K562 (cell line): ENCODE measurements around the gene LCN12. TPM values are rescaled to one million over a fixed set of nuclear protein-coding genes. Genes with fewer than 3 reads are reported as not detected.
A peak's percentile ranks its signal among the peaks of the same experiment; 100 is the strongest.

Experiments
- ARID1B ChIP-seq: fragments of 450-650 bp; IDR thresholded peaks from 2 replicates; pipeline ENCODE4 v1.6.1; 2016; ENCODE audit warnings: antibody characterized with exemption, mild to moderate bottlenecking, inconsistent platforms
- ASH1L ChIP-seq: fragments of 450-650 bp; IDR thresholded peaks from 2 replicates; pipeline ENCODE4 v1.6.1; 2018; ENCODE audit warnings: borderline replicate concordance, mild to moderate bottlenecking, low read depth; ENCODE audit not compliant: partially characterized antibody
- CC2D1A ChIP-seq: fragments of 450-650 bp; IDR thresholded peaks from 2 replicates; pipeline ENCODE4 v1.6.1; 2017; ENCODE audit warnings: mild to moderate bottlenecking
- CEBPG ChIP-seq, 3 experiments: fragments of 200-800 bp in 1 of 3; sonication (Bioruptor generic) in 1 of 3; sonication (generic) in 1 of 3; formaldehyde crosslinking in 1 of 3; IDR thresholded peaks in 2 of 3; conservative IDR thresholded peaks in 1 of 3; 2 replicates each; pipeline versions ENCODE4 v1.6.1 to v1.8.0; 2016 to 2022; ENCODE audit warnings: missing compliant biosample characterization in 2 of 3, missing genetic modification characterization in 2 of 3, mild to moderate bottlenecking in 1 of 3, missing genetic modification reagents in 1 of 3
- ESRRA ChIP-seq: fragments of 450-650 bp; IDR thresholded peaks from 2 replicates; pipeline ENCODE4 v1.6.1; 2014; ENCODE audit warnings: low read depth, mild to moderate bottlenecking, moderate library complexity, borderline replicate concordance
- EWSR1 ChIP-seq: fragments of 450-650 bp; IDR thresholded peaks from 2 replicates; pipeline ENCODE4 v1.6.1; 2018; ENCODE audit warnings: borderline replicate concordance, mild to moderate bottlenecking, low read depth, moderate library complexity; ENCODE audit not compliant: partially characterized antibody
- MEF2D ChIP-seq: conservative IDR thresholded peaks from 2 replicates; pipeline ENCODE4 v1.6.1; 2016; ENCODE audit warnings: low read depth, missing genetic modification characterization, missing compliant biosample characterization
- MXI1 ChIP-seq: IDR thresholded peaks from 2 replicates; pipeline ENCODE4 v1.6.1; 2011; ENCODE audit warnings: low read depth, mild to moderate bottlenecking, improper control_type of control experiment, low read length
- NR4A1 ChIP-seq, 2 experiments: fragments of 250-450 bp in 1 of 2; fragments of 450-650 bp in 1 of 2; sonication (Bioruptor Pico) in 1 of 2; IDR thresholded peaks; 2 replicates each; pipeline versions ENCODE4 v1.4.0 to v1.6.1; 2016 to 2020; ENCODE audit warnings: mild to moderate bottlenecking in 2 of 2, missing compliant biosample characterization in 1 of 2, missing genetic modification characterization in 1 of 2, moderate library complexity in 1 of 2
- SUPT5H ChIP-seq: fragments of 450-650 bp; IDR thresholded peaks from 2 replicates; pipeline ENCODE4 v1.6.1; 2016
- polyA plus RNA-seq, 8 experiments: library from polyadenylated mRNA; depleted of rRNA in 4 of 8; stranded (reverse) in 5 of 8; unstranded in 3 of 8; fragments of >200 nt; fragmentation: Nextera tagmentation in 2 of 8; fragmentation: Illumina TruSeq in 1 of 8; extraction: Ambion mirVana in 2 of 8; extraction: Trizol in 1 of 8; gene quantifications; 2 replicates each; pipeline versions ENCODE4 v1.2.1 to v1.2.3, GENCODE V29; 2011 to 2014; ENCODE audit warnings: inconsistent platforms in 1 of 8, missing spikeins in 1 of 8
- total RNA-seq, 7 experiments: library from RNA; depleted of rRNA in 6 of 7; stranded (reverse); fragments of >200 nt in 6 of 7; fragmentation: Illumina TruSeq in 2 of 7; extraction: Trizol in 2 of 7; gene quantifications; 2 replicates each; pipeline versions ENCODE4 v1.2.1 to v1.2.3, GENCODE V29; 2011 to 2021; ENCODE audit warnings: low replicate concordance in 1 of 7
- TF ChIP-seq, protein P1 (sequence below): sonication (generic); formaldehyde crosslinking; IDR thresholded peaks from 2 replicates; pipeline ENCODE4 v1.8.0; 2023; ENCODE audit warnings: missing genetic modification reagents, mild to moderate bottlenecking, borderline replicate concordance
- TF ChIP-seq, protein P2 (sequence below): sonication (generic); formaldehyde crosslinking; IDR thresholded peaks from 2 replicates; pipeline ENCODE4 v1.8.0; 2022; ENCODE audit warnings: mild to moderate bottlenecking, missing genetic modification reagents, borderline replicate concordance
- TF ChIP-seq, protein P3 (sequence below): fragments of 450-650 bp; IDR thresholded peaks from 2 replicates; pipeline ENCODE4 v1.6.1; 2014; ENCODE audit warnings: low read depth, mild to moderate bottlenecking, moderate library complexity, borderline replicate concordance
- TF ChIP-seq, protein P4 (sequence below): sonication (generic); formaldehyde crosslinking; IDR thresholded peaks from 2 replicates; pipeline ENCODE4 v1.8.1; 2023; ENCODE audit warnings: mild to moderate bottlenecking, missing genetic modification reagents, moderate library complexity

Gene LCN12
- total and polyA plus RNA-seq, 9 of the 15 experiments (the other 6 are each of a cell fraction or from before 2014, with no cell fraction given), result 0.05 TPM; not detected in 8

DNA sequence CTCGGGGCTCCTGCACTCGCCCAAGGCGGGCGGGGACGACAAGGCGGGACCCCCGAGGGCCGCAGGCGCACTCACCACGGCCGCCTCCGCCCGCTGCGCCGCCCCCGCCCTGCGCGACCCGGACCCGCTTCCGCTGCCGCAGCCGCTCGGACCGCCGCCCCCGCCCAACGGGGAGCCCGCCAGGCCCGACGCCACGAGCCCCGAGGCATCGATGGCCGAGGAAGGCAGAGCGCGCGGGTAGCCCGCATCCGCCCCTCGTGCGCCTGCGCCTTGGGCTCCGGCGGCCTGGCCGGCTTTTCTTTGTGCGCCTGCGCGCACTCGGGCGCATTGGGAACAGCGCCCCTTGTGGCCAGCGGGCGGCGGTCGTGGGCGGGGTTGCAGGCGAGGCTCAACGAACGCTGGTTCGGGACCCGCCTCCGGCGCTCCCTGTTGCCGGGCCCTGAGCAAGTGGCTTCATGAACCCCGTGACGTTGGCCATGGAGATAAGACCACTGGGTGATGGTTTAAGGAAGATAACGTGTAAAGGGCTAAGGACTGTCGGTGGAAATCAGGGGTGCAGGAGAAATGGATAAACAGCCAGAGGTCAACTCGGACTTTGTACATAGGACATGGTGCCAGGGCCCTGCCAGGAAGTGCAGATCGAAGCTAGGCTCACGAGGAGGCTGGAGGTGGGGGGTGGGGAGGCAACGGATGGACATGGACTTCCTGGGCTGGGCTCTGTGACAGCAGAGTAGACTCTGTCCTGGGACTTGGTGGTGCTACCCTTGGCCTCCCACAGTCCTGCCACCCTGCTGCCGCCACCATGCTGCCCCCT, 7.3 kb upstream of the LCN12 start, which contains the start of the genes C8G and FBXW5 (continued):
- TF ChIP-seq, protein P1, sequence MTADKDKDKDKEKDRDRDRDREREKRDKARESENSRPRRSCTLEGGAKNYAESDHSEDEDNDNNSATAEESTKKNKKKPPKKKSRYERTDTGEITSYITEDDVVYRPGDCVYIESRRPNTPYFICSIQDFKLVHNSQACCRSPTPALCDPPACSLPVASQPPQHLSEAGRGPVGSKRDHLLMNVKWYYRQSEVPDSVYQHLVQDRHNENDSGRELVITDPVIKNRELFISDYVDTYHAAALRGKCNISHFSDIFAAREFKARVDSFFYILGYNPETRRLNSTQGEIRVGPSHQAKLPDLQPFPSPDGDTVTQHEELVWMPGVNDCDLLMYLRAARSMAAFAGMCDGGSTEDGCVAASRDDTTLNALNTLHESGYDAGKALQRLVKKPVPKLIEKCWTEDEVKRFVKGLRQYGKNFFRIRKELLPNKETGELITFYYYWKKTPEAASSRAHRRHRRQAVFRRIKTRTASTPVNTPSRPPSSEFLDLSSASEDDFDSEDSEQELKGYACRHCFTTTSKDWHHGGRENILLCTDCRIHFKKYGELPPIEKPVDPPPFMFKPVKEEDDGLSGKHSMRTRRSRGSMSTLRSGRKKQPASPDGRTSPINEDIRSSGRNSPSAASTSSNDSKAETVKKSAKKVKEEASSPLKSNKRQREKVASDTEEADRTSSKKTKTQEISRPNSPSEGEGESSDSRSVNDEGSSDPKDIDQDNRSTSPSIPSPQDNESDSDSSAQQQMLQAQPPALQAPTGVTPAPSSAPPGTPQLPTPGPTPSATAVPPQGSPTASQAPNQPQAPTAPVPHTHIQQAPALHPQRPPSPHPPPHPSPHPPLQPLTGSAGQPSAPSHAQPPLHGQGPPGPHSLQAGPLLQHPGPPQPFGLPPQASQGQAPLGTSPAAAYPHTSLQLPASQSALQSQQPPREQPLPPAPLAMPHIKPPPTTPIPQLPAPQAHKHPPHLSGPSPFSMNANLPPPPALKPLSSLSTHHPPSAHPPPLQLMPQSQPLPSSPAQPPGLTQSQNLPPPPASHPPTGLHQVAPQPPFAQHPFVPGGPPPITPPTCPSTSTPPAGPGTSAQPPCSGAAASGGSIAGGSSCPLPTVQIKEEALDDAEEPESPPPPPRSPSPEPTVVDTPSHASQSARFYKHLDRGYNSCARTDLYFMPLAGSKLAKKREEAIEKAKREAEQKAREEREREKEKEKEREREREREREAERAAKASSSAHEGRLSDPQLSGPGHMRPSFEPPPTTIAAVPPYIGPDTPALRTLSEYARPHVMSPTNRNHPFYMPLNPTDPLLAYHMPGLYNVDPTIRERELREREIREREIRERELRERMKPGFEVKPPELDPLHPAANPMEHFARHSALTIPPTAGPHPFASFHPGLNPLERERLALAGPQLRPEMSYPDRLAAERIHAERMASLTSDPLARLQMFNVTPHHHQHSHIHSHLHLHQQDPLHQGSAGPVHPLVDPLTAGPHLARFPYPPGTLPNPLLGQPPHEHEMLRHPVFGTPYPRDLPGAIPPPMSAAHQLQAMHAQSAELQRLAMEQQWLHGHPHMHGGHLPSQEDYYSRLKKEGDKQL, result no peak
- TF ChIP-seq CEBPG (CRISPR knock-in tag; IDR thresholded peaks at IDR 0.05) (no peak), CEBPG (tag; conservative IDR thresholded peaks at IDR 0.05 in 1 of 2, IDR thresholded peaks at IDR 0.05 in 1 of 2) (no peak), ARID1B (peak; percentile 77), SUPT5H (peak; percentile 44; the same call in 1 of the 2 replicates), MXI1 (0 out of 2 replicates have a peak, but pooled peaks have one; percentile 1), NR4A1 (CRISPR knock-in tag; IDR thresholded peaks at IDR 0.05) (peak; percentile 93), NR4A1 (tag; IDR thresholded peaks at IDR 0.05) (0 out of 2 replicates have a peak, but pooled peaks have one; percentile 48), MEF2D (tag) (no peak), ESRRA (peak; percentile 91), ASH1L (no peak), EWSR1 (no peak), CC2D1A (peak; percentile 35; the same call in 1 of the 2 replicates)
- TF ChIP-seq, protein P2, sequence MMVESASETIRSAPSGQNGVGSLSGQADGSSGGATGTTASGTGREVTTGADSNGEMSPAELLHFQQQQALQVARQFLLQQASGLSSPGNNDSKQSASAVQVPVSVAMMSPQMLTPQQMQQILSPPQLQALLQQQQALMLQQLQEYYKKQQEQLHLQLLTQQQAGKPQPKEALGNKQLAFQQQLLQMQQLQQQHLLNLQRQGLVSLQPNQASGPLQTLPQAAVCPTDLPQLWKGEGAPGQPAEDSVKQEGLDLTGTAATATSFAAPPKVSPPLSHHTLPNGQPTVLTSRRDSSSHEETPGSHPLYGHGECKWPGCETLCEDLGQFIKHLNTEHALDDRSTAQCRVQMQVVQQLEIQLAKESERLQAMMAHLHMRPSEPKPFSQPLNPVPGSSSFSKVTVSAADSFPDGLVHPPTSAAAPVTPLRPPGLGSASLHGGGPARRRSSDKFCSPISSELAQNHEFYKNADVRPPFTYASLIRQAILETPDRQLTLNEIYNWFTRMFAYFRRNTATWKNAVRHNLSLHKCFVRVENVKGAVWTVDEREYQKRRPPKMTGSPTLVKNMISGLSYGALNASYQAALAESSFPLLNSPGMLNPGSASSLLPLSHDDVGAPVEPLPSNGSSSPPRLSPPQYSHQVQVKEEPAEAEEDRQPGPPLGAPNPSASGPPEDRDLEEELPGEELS (CRISPR knock-in tag), result peak; percentile 53; the same call in 1 of the 2 replicates
- TF ChIP-seq, protein P3, sequence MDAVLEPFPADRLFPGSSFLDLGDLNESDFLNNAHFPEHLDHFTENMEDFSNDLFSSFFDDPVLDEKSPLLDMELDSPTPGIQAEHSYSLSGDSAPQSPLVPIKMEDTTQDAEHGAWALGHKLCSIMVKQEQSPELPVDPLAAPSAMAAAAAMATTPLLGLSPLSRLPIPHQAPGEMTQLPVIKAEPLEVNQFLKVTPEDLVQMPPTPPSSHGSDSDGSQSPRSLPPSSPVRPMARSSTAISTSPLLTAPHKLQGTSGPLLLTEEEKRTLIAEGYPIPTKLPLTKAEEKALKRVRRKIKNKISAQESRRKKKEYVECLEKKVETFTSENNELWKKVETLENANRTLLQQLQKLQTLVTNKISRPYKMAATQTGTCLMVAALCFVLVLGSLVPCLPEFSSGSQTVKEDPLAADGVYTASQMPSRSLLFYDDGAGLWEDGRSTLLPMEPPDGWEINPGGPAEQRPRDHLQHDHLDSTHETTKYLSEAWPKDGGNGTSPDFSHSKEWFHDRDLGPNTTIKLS, result no peak; the same call in 1 of the 2 replicates
- TF ChIP-seq, protein P4, sequence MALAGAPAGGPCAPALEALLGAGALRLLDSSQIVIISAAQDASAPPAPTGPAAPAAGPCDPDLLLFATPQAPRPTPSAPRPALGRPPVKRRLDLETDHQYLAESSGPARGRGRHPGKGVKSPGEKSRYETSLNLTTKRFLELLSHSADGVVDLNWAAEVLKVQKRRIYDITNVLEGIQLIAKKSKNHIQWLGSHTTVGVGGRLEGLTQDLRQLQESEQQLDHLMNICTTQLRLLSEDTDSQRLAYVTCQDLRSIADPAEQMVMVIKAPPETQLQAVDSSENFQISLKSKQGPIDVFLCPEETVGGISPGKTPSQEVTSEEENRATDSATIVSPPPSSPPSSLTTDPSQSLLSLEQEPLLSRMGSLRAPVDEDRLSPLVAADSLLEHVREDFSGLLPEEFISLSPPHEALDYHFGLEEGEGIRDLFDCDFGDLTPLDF (CRISPR knock-in tag), result no peak
